GM15510 (cell line): ENCODE results near the gene GLMP.

Experiments used
- POLR2A ChIP-seq: IDR thresholded peaks from 3 replicates; pipeline ENCODE4 v1.6.1; 2011; ENCODE audit warnings: borderline replicate concordance; ENCODE audit not compliant: insufficient read length; ENCODE audit errors: extremely low read depth

The GLMP gene, protein sequence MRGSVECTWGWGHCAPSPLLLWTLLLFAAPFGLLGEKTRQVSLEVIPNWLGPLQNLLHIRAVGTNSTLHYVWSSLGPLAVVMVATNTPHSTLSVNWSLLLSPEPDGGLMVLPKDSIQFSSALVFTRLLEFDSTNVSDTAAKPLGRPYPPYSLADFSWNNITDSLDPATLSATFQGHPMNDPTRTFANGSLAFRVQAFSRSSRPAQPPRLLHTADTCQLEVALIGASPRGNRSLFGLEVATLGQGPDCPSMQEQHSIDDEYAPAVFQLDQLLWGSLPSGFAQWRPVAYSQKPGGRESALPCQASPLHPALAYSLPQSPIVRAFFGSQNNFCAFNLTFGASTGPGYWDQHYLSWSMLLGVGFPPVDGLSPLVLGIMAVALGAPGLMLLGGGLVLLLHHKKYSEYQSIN

DNA sequence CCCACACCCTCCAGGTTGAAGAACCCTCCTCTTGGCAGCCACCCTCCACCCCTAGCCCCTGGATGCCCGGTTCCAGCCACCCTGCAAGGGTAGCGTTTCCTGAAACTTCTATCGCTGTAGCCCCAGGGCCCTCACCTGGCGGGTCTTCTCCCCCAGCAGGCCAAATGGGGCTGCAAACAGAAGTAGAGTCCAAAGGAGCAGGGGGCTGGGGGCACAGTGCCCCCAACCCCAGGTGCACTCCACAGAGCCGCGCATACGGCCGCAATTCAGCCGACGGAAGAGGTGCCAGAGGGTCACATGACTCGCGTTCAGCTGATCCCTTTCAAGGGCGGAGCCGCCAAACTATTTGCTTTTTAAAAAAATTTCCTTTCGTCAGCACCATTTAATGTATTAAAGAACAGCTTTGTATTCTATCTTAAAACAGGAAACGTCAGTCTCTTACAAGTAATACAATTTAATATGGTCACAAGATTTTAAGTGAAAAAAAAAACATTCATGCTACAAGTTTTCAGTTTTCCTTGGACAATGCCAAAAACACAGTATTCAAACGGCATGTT lies at the start of gene GLMP:
TSS of gene GLMP (minus strand) at position 289 of the 557 bp plus-strand sequence. CDS start at position 255, 34 bp downstream.
- peak; percentile 60 for TF ChIP-seq POLR2A

DNA sequence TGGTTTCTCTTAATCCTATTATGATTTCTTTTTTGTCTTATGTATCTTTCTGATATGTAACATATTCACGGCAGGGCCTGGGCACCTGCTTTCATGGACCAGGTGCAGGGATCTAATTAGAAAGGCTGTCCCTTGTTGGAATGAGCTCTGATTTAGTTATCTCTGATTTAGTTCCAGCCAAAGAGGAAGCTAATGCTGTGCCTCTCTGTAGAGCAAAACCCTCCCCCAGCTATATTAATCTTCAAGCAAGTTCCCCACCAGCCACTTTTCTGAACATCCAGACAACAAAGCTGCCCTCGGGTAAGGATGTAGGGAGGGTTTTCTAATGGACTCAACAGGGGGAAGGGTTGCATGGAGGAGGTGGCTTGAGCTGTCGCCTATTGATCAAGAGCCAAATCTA lies 48.9 kb upstream of the GLMP start:
- TF ChIP-seq POLR2A: no peak

DNA sequence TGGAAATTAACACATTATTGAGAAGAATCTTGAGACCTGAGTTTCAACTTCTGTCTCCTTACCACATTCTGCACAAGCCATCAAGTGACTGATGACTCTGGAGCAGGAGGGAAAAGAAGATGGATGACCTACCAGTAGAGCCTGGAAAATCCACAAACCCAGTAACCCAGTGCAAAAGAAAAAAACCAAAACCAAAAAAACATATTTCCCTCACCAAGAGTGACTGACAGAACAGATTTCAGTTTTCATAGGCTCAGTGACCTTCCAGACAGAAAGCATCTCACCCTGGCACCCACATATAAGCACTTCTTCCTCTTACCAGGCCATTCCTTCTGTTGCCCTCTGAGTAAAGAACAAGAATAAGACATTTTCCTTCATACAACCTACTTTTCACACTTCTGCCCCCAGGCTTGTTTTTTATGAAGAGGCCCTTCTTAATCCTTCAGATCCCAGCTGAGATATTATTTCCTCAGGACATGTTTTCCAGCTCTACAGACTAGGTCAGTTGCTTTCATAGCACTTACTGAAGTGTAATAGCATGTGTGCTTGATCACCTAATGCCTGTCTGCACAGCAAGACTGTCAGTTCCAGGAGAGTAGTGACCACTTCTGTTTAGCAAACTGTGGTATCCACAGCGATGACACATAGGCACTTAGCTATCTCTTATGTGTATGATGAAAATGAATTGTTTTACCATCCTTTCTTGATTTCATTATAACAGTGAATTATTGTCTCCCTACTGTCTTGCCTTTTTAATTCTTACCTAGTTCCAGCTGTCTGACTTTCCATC lies 46.9 kb upstream of the GLMP start:
- TF ChIP-seq POLR2A: no peak

DNA sequence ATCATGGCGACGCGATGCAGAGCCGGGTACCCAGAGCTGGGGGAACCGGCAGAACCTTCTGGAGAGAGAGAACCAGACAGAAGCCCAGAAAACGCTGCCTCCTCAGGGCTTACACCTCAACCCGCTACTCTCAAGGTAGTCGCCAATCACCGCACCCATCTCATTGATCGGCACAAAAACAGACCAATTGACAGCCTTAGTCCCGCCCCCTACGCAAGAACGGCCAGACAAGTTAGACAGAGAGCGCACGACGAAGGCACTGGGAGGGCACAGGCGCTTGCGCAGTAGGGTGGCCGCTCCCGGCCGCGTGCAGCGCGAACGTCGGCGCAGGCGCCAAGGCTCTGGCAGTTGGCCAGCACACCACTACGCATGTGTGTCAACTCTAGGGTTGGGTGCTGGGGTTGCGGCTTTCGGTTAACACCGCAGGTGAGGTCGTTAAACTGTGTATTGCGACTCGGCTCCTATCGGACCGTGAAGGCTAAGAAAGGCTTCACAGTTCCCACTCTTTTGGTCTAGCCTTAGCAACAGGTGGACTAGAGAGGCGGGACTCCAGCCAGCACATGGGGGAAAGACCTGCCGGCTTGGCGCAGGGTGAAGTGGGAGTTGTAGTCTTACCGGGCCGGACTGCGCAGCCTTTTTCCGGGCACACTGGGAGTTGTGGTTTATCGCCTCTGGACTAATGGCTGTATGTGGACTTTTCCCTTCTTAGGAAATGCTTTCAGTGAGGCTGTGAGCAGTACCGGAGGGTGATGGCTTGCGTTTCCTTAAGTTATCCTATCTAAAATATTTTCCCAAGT lies 42.9 kb upstream of the GLMP start, which contains the start of the genes CCT3 and TSACC:
TSS of gene CCT3 (minus strand) at position 113 of the 797 bp plus-strand sequence. CDS start at position 5, 108 bp downstream.
TSS of gene TSACC (plus strand) at position 347 of the 797 bp plus-strand sequence. CDS start 1,232 bp downstream, outside the sequence.
- TF ChIP-seq POLR2A: peak; percentile 87

DNA sequence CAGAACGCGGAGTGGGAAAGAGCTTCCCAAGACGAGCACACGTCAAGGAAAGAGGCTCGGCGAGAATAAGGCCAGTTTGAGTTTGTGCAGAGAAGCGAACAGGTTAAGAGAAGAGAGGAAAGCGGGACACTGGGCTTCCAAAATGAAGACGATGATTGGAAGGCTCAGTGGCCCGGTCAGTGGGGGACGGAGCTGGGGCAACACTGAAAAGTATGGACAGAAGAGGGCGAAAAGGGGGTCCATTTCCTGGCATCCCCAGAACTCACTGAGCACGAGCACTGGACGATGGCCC lies 42.4 kb upstream of the GLMP start:
- no peak for TF ChIP-seq POLR2A

DNA sequence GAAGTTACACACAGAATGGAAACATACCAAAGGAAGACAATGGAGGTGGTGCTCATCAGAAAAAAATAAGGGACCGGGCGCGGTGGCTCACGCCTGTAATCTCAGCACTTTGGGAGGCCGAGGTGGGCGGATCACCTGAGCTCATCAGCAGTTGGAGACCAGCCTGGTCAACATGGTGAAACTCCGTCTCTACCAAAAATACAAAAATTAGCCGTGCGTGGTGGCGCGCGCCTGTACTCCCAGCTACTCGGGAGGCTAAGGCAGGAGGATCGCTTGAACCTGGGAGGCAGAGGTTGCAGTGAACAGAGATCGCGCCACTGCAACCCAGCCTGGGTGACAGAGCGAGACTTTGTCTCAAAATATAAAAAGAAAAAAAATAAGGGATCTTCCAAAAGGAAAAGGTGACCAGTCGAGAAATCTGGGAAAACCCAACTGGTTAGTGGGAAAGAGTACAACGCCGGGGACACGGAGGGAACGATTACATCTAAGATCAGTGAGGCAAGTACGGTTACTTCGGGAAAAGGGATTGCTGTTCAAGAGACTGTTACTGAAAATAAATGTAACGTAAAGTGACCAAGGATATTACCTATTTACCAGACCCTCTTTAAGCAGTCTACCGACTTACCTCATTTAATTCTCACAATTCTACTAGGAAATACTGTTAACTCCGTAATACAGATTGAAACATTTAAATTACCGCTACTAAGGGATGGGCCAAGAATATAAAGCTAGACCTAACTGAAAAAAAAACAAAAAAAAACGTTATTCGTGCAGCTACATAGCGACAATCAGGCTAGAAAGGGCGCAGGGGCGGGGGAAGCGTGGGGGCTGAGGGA lies 41.8 kb upstream of the GLMP start:
- no peak for TF ChIP-seq POLR2A

DNA sequence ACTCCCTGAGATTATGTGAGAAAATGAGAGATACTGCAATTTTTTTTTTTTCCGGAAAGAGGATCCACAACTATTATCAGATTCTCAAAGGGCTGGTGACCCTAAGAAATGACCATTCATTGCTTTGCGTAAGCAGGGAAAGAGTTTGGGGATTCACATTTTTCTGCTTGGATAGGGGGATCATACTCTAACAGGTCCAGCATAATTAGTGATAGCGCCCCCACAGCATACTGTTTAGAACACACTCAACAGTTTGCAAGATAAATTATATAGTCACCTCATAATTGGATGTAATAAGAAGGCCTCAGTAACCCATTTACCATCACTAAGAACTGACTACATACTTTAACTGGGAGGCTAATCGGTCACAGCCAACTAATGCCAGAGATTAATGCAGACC lies 40.8 kb upstream of the GLMP start:
- no peak for TF ChIP-seq POLR2A

DNA sequence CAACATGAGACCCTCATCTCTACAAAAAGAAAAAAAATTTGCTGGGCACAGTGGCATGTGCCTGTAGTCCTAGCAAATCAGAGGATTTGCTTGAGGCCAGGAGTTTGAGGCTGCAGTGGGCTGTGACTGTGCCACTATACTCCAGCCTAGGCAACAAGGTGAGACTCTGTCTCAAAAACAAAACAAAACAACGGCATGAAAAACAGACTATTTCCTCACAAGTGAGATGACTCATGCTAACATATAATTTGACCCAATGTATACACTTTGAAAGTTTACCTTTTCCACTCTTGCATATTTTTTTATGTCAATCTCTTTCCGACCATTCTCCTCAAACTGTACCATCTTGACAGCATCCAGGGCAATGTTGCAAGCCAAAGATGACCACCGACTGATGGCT lies 25.1 kb upstream of the GLMP start:
- no peak for TF ChIP-seq POLR2A

DNA sequence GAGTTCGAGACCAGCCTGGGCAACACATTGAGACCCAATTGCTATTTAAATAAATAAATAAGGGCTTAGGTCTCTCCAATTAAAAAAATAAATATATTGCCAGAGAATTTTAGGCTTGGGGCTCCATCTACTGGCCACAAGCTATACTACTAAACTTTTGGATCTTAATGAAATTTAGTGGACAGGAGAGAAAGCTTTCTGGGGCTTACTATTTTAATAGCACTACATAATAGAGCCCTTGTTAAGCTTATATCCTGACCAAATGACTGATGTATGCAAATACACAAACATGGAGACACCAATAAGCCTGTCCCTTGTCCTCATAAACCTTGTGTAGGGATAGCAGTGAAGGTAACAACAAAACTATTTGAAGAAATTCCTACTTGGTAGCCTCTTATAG lies 24.2 kb upstream of the GLMP start:
- no peak for TF ChIP-seq POLR2A

DNA sequence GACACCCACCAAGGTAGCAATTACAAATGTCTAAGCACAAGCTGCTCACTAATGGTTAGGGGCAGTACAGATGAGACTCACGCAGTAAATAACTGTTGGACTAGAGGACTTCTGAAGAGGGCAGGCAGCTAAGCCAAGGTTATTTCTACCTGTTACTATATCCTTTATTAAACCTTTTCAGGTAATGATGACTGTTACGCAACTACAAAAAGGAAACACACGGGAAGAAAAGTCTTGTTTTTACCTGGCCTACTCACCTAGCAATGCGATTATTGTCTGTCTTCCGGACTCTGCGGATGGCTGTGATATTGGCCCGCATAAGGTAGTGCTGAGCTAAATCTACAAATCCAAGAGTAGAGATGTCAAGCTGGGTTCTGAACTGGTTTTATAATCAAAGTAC lies 21.4 kb upstream of the GLMP start:
- no peak for TF ChIP-seq POLR2A

DNA sequence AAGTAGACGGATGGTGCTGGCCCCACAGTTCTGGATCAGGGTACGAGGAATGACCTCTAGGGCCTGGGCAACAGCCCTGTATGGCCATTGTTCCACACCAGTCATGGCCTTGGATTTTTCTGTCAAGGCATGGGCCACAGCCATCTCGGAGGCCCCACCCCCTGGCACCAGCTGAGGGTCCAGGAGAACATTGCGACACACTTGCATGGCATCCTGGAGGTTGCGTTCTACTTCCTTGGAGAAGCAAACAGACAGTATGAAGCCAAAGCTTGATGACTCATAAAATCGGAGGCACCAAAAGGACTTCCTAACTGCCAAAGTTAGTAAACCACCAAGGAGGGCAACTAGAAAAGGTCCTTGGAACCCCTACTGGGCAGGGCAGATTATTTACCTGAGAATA lies 15.5 kb upstream of the GLMP start:
- TF ChIP-seq POLR2A: no peak

DNA sequence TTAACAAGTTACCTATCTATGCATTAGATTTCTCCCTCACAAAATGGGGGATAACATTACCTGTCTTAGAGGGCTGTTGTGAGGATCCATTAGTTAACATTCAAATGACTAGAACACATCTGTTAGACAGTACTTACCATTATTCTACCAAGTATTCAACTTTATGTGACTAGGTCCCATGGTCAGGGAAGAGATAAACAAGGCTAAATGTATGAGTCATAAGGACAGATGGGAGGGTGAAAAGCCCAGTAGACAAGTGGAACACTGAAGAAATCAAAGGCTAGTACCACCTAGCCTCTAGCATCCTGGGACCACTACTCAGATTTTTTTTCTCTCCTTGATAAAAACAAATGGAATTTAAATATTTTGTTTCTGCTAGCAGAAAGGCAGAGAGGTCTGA lies 12.6 kb upstream of the GLMP start:
- TF ChIP-seq POLR2A: no peak

DNA sequence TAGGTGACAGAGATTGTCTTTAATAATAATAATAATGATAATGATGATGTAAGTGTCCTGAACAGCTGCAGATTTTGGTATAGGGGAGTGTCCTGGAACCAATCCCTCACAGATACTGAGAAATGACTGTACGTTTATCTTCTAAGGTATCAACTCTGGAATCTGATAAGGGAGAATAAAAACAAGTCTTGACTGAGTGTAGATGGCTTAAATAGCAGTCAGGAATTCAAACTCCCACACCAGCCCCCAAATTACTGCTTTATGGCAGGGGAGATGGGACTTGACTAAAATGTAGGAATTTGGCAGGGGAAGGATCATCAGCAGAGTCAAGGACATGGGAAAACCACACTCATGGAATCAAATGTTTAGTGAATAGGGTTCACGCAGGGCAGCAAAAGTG lies 9.7 kb upstream of the GLMP start:
- TF ChIP-seq POLR2A: no peak

DNA sequence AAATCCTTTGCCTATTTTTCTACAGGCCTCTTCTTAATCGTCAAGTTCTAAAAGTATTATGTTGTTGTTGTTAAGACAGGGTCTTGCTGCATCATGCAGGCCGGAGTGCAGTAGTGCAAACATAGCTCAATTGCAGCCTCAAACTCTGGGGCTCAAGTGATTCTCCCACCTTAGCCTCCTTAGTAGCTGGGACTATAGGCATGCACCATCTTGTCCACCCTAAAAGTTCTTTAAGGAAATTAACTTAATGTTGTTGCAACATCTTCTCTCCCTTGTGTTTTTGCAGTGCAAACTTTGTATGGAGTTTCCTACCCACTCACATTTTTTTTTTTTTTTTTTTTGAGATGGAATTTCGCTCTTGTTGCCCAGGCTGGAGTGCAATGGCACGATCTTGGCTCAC lies 7.8 kb upstream of the GLMP start:
- TF ChIP-seq POLR2A: no peak
